Neural cell (in vitro differentiated cells): Measurements from ENCODE around the gene SLC41A2. TPM values are rescaled to one million over a fixed set of nuclear protein-coding genes. Genes with fewer than 3 reads are reported as not detected.
"Not testable (repeated sequence)": the region's sequence is repeated elsewhere in the genome, so short reads cannot be mapped to it uniquely, and the experiment has no call there.

Experiments used
- H2AFZ ChIP-seq: fragments of 200-600, 300-800 bp; sonication (generic), shearing (Covaris generic); 2 replicates; pipeline ENCODE4 v1.6.0; 2014; ENCODE audit warnings: low read depth, mild to moderate bottlenecking, antibody characterized with exemption, low read length, moderate library complexity
- H3F3A ChIP-seq: fragments of 200-600 bp; shearing (Covaris generic); 2 replicates; pipeline ENCODE4 v1.6.1; 2016; ENCODE audit warnings: mild to moderate bottlenecking, moderate library complexity, mixed read lengths, antibody characterized with exemption, low read length; ENCODE audit not compliant: insufficient read depth, poor library complexity, severe bottlenecking
- H3K27ac ChIP-seq: fragments of 200-600, 300-800 bp; sonication (generic), shearing (Covaris generic); 2 replicates; pipeline ENCODE4 v1.5.1; 2014; ENCODE audit warnings: mild to moderate bottlenecking, low read length, moderate library complexity
- H3K27me3 ChIP-seq: fragments of 300-800, 200-600 bp; sonication (generic), shearing (Covaris generic); 2 replicates; pipeline ENCODE4 v1.6.0; 2014; ENCODE audit warnings: mild to moderate bottlenecking, low read depth, low read length, moderate library complexity; ENCODE audit not compliant: insufficient read depth
- H3K36me3 ChIP-seq: fragments of 300-800, 200-600 bp; sonication (generic), shearing (Covaris generic); 2 replicates; pipeline ENCODE4 v1.5.1; 2014; ENCODE audit warnings: mild to moderate bottlenecking, antibody characterized with exemption, low read length, moderate library complexity; ENCODE audit not compliant: insufficient read depth
- H3K4me2 ChIP-seq: fragments of 300-800, 200-600 bp; sonication (generic), shearing (Covaris generic); 2 replicates; pipeline ENCODE4 v1.6.0; 2014; ENCODE audit warnings: mild to moderate bottlenecking, low read length
- H3K4me3 ChIP-seq: fragments of 300-800, 200-600 bp; sonication (generic), shearing (Covaris generic); 2 replicates; pipeline ENCODE4 v1.5.1; 2014; ENCODE audit warnings: mild to moderate bottlenecking, low read length, moderate library complexity
- H3K79me2 ChIP-seq: fragments of 200-600 bp; shearing (Covaris generic); replicated peaks from 2 replicates; pipeline ENCODE4 v1.6.0; 2014; ENCODE audit warnings: mild to moderate bottlenecking, low read length, moderate library complexity; ENCODE audit not compliant: insufficient read depth
- H3K9ac ChIP-seq: fragments of 300-800, 200-600 bp; sonication (generic), shearing (Covaris generic); 2 replicates; pipeline ENCODE4 v1.6.1; 2016; ENCODE audit warnings: mild to moderate bottlenecking, low read length, mixed read lengths
- H3K9me2 ChIP-seq: fragments of 200-600 bp; shearing (Covaris generic); 2 replicates; pipeline ENCODE4 v1.6.1; 2016; ENCODE audit warnings: mild to moderate bottlenecking, low read length, mixed read lengths; ENCODE audit not compliant: insufficient read depth
- H3K9me3 ChIP-seq: fragments of 200-600, 300-800 bp; sonication (generic), shearing (Covaris generic); 2 replicates; pipeline ENCODE4 v1.6.1; 2016; ENCODE audit warnings: mild to moderate bottlenecking, mixed run types, low read length, moderate library complexity, mixed read lengths
- H4K20me1 ChIP-seq: fragments of 200-600 bp; shearing (Covaris generic); 2 replicates; pipeline ENCODE4 v1.6.1; 2016; ENCODE audit warnings: mild to moderate bottlenecking, mixed run types; ENCODE audit not compliant: insufficient read depth
- EP300 ChIP-seq: fragments of 450-650 bp; conservative IDR thresholded peaks from 2 replicates; pipeline ENCODE4 v1.6.1; 2014; ENCODE audit warnings: antibody characterized with exemption, mild to moderate bottlenecking, moderate library complexity; ENCODE audit not compliant: poor library complexity, severe bottlenecking
- EZH2 ChIP-seq: fragments of 200-600, 300-800 bp; shearing (Covaris generic), sonication (generic); IDR thresholded peaks from 2 replicates; pipeline ENCODE4 v1.6.1; 2014; ENCODE audit warnings: antibody characterized with exemption, low read length, borderline replicate concordance, mild to moderate bottlenecking; ENCODE audit not compliant: insufficient read depth, poor library complexity, severe bottlenecking
- MXI1 ChIP-seq: fragments of 450-650 bp; conservative IDR thresholded peaks from 2 replicates; pipeline ENCODE4 v1.6.1; 2014; ENCODE audit warnings: antibody characterized with exemption, mild to moderate bottlenecking; ENCODE audit not compliant: poor library complexity, severe bottlenecking
- POLR2AphosphoS5 ChIP-seq: IDR thresholded peaks from 2 replicates; pipeline ENCODE4 v1.6.1; 2012
- RAD21 ChIP-seq: fragments of 450-650 bp; conservative IDR thresholded peaks from 2 replicates; pipeline ENCODE4 v1.6.1; 2014; ENCODE audit warnings: antibody characterized with exemption, mild to moderate bottlenecking, moderate library complexity
- SMC3 ChIP-seq: fragments of 450-650 bp; conservative IDR thresholded peaks from 2 replicates; pipeline ENCODE4 v1.6.1; 2014; ENCODE audit warnings: antibody characterized with exemption, mild to moderate bottlenecking, moderate library complexity; ENCODE audit not compliant: poor library complexity
- TAF1 ChIP-seq: IDR thresholded peaks from 2 replicates; pipeline ENCODE4 v1.6.1; 2012; ENCODE audit warnings: low read depth
- polyA plus RNA-seq: library from polyadenylated mRNA; depleted of rRNA; stranded (reverse); fragments of >200 nt; gene quantifications from 2 replicates; pipeline ENCODE4 v1.2.3, GENCODE V29; 2014
- TF ChIP-seq, protein P1 (sequence below): fragments of 450-650 bp; IDR thresholded peaks from 2 replicates; pipeline ENCODE4 v1.5.1; 2014; ENCODE audit warnings: antibody characterized with exemption, mild to moderate bottlenecking, moderate library complexity; ENCODE audit not compliant: poor library complexity, severe bottlenecking
- TF ChIP-seq, protein P2 (sequence below): IDR thresholded peaks from 2 replicates; pipeline ENCODE4 v1.6.1; 2012; ENCODE audit warnings: borderline replicate concordance

SLC41A2 gene
- polyA plus RNA-seq, 1 donor from 2014 or later: 26.1 TPM

DNA sequence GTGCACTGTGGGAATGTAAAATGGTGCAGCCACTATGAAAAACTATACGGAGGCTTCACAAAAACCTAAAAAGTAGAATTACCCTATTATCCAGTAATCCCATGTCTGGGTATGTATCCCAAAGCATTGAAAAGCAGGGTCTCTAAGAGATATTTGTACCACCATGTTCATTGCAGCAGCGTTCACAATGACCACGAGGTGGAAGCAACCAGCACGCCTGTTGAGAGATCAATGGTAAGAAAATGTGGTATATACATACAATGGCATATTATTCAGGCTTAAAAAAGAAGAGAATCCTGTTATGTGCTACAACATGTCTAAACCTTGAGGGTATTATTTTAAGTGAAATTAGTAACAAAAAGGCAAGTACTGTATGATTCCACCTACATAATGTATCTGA lies 27.1 kb upstream of the SLC41A2 start:
- H3K4me2 ChIP-seq: no peak overlapping the region
- H3K9me2 ChIP-seq: no peaks in the 10 kb centered on the region
- H3K27ac ChIP-seq: no peak overlapping the region
- H3K27me3 ChIP-seq: no peaks in the 10 kb centered on the region
- no peaks in the 10 kb centered on the region for H3K36me3 ChIP-seq
- no peaks in the 10 kb centered on the region for H3F3A ChIP-seq
- peaks cover 27% of the 10 kb centered on the region for H3K79me2 ChIP-seq
- no peak for TF ChIP-seq EP300
- no peak overlapping the region for H3K4me3 ChIP-seq
- H4K20me1 ChIP-seq: no peaks in the 10 kb centered on the region
- no peak overlapping the region for H2AFZ ChIP-seq
- no peaks in the 10 kb centered on the region for H3K9me3 ChIP-seq
- no peak overlapping the region for H3K9ac ChIP-seq

DNA sequence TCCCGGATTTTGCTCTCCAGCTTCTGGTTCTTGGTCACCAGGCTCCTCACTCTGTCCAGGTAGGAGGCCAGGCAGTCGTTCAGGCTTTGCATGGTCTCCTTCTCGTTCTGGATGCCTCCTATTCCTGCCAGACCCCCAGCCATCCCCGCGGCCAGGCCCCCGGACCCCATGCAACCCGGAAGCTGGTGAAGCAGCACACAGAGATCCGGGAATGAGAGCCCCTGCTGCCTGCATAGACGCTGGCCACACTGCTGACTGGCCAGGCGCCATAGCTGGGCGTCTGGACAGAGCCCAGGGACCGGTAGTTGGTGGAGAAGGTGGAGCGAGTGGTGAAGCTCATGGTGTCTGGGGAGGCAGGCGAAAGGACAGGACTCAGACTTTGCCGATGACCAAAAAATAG lies 19.6 kb upstream of the SLC41A2 start:
- H3K79me2 ChIP-seq, H3K4me2 ChIP-seq, H3K9ac ChIP-seq, H4K20me1 ChIP-seq, H3K27me3 ChIP-seq, H3K36me3 ChIP-seq, H3K9me2 ChIP-seq, H2AFZ ChIP-seq, H3K9me3 ChIP-seq, H3K4me3 ChIP-seq, H3K27ac ChIP-seq, H3F3A ChIP-seq: not testable (repeated sequence)

DNA sequence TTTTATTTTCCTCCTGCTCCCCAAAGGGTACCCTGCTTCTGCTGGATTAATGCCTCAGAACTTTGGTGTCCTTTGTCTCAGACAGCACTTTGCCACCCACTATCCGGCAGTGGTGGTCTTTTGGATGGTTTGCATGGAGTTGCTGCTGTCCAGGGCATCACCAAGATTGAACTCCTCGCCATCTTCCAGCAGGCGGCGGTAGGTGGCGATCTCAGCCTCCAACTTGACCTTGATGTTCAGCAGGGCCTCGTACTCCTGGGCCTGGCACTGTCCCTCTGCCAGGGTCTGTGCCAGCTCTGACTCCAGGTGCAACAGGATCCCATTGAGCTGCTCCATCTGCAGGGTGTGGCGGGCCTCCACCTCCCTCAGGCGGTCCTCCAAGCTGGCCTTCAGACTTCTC lies 18.6 kb upstream of the SLC41A2 start:
- Histone ChIP-seq H3K4me3 (no peak overlapping the region), H3K36me3 (no peaks in the 10 kb centered on the region), H3K79me2 (no peaks in the 10 kb centered on the region), H2AFZ (no peak overlapping the region), H3K4me2 (no peak overlapping the region), H3K9me3 (no peaks in the 10 kb centered on the region), H4K20me1 (no peaks in the 10 kb centered on the region), H3K9ac (no peak overlapping the region), H3F3A (no peaks in the 10 kb centered on the region), H3K27me3 (no peaks in the 10 kb centered on the region), H3K27ac (no peak overlapping the region), H3K9me2 (no peaks in the 10 kb centered on the region)
- TF ChIP-seq EZH2: no peak
- TF ChIP-seq, protein P1, sequence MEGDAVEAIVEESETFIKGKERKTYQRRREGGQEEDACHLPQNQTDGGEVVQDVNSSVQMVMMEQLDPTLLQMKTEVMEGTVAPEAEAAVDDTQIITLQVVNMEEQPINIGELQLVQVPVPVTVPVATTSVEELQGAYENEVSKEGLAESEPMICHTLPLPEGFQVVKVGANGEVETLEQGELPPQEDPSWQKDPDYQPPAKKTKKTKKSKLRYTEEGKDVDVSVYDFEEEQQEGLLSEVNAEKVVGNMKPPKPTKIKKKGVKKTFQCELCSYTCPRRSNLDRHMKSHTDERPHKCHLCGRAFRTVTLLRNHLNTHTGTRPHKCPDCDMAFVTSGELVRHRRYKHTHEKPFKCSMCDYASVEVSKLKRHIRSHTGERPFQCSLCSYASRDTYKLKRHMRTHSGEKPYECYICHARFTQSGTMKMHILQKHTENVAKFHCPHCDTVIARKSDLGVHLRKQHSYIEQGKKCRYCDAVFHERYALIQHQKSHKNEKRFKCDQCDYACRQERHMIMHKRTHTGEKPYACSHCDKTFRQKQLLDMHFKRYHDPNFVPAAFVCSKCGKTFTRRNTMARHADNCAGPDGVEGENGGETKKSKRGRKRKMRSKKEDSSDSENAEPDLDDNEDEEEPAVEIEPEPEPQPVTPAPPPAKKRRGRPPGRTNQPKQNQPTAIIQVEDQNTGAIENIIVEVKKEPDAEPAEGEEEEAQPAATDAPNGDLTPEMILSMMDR: no peak
- TF ChIP-seq TAF1: no peak

DNA sequence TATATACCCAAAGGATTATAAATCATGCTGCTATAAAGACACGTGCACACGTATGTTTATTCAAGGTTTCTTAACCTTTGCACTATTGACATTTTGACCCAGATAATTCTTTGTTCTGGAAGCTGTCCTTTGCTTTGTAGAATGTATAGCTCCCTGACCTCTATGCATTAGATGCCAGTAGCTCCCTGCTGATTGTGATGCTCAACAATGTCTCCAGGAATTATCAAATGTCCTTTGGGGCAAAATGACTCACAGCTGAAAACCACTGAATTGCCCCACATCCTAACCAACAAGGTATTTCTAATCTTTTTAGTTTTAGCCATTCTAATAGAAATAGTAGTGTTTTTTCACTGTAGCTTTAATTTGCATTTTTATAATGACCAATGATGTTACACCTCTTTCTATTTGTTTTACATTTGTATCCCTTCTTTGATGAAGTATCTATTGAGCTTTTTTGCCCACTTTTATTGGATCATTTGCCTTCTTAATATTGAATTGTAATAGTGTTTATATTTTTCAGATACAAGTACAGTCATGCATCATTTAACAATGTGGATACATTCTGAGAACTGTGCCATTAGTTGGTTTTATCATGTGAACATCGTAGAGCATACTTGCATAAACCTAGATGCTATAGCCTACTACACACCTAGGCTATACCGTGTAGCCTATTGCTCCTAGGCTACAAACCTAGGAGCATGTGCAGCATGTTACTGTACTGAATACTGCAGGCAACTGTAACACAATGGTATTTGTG lies 17.7 kb upstream of the SLC41A2 start:
- Histone ChIP-seq H3K4me3 (no peak overlapping the region), H3K9me3 (no peaks in the 10 kb centered on the region), H3K9ac (no peak overlapping the region), H2AFZ (no peak overlapping the region), H4K20me1 (no peaks in the 10 kb centered on the region), H3K79me2 (no peaks in the 10 kb centered on the region), H3F3A (no peaks in the 10 kb centered on the region), H3K9me2 (no peaks in the 10 kb centered on the region), H3K27me3 (no peaks in the 10 kb centered on the region), H3K27ac (no peak overlapping the region), H3K36me3 (no peaks in the 10 kb centered on the region), H3K4me2 (no peak overlapping the region)
- TF ChIP-seq TAF1 (no peak), MXI1 (no peak), EZH2 (no peak), POLR2AphosphoS5 (no peak), RAD21 (no peak), SMC3 (no peak), EP300 (no peak)
- TF ChIP-seq, protein P2, sequence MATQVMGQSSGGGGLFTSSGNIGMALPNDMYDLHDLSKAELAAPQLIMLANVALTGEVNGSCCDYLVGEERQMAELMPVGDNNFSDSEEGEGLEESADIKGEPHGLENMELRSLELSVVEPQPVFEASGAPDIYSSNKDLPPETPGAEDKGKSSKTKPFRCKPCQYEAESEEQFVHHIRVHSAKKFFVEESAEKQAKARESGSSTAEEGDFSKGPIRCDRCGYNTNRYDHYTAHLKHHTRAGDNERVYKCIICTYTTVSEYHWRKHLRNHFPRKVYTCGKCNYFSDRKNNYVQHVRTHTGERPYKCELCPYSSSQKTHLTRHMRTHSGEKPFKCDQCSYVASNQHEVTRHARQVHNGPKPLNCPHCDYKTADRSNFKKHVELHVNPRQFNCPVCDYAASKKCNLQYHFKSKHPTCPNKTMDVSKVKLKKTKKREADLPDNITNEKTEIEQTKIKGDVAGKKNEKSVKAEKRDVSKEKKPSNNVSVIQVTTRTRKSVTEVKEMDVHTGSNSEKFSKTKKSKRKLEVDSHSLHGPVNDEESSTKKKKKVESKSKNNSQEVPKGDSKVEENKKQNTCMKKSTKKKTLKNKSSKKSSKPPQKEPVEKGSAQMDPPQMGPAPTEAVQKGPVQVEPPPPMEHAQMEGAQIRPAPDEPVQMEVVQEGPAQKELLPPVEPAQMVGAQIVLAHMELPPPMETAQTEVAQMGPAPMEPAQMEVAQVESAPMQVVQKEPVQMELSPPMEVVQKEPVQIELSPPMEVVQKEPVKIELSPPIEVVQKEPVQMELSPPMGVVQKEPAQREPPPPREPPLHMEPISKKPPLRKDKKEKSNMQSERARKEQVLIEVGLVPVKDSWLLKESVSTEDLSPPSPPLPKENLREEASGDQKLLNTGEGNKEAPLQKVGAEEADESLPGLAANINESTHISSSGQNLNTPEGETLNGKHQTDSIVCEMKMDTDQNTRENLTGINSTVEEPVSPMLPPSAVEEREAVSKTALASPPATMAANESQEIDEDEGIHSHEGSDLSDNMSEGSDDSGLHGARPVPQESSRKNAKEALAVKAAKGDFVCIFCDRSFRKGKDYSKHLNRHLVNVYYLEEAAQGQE: no peak
- TF ChIP-seq, protein P1: no peak
